Measurements from ENCODE around the gene KRTAP4-6.
"Not testable (repeated sequence)": the region's sequence is repeated elsewhere in the genome, so short reads cannot be mapped to it uniquely, and the experiment has no call there.

The KRTAP4-6 gene

GRCh38 chr17:41104386-41105038 is 35.8 kb downstream of the KRTAP4-6 start:
- not testable (repeated sequence) for DNase-seq

- no peak for DNase-seq
These were observed 36.4 kb downstream of the KRTAP4-6 start for GRCh38 chr17:41103896-41104295.

- DNase-seq = no peak
These were observed 38.6 kb downstream of the KRTAP4-6 start, which contains the start of gene KRTAP4-16 for GRCh38 chr17:41101586-41102259. TSS of gene KRTAP4-16 (minus strand) at chr17:41102209. CDS start at chr17:41102209, 0 bp downstream.

- DNase-seq = not testable (repeated sequence)
These were observed 40.5 kb downstream of the KRTAP4-6 start for GRCh38 chr17:41099682-41100480.

- no peak for DNase-seq
These were observed 41.9 kb downstream of the KRTAP4-6 start for GRCh38 chr17:41098481-41098880.

GRCh38 chr17:41098042-41098441 is 42.3 kb downstream of the KRTAP4-6 start, which contains the start of gene KRTAP4-8:
TSS of gene KRTAP4-8 (minus strand) at chr17:41098142. CDS start at chr17:41098084, 58 bp downstream.
- no peak for DNase-seq

- DNase-seq = no peak
These were observed 44.3 kb downstream of the KRTAP4-6 start for GRCh38 chr17:41096055-41096454.

Data from AML-193 (cell line).